NT2/D1 (cell line): Measurements from ENCODE around the gene QSER1.

Source experiments
- DNase-seq: peaks from one replicate; pipeline ENCODE4 v3.0.0-alpha.2; 2011; ENCODE audit warnings: low read depth, low spot score
- H3K27me3 ChIP-seq: 2 replicates; pipeline ENCODE4 v1.6.0; 2011; ENCODE audit warnings: mild to moderate bottlenecking; ENCODE audit not compliant: insufficient read length, insufficient read depth
- H3K36me3 ChIP-seq: 2 replicates; pipeline ENCODE4 v1.6.1; 2011; ENCODE audit warnings: mild to moderate bottlenecking, low read length, mixed read lengths; ENCODE audit not compliant: insufficient read depth, insufficient read length
- H3K4me1 ChIP-seq: 2 replicates; pipeline ENCODE4 v1.5.1; 2011; ENCODE audit not compliant: insufficient read depth, insufficient read length
- H3K4me3 ChIP-seq: 2 replicates; pipeline ENCODE4 v1.5.1; 2011; ENCODE audit warnings: low read depth; ENCODE audit not compliant: insufficient read length
- H3K9ac ChIP-seq: 2 replicates; pipeline ENCODE4 v1.6.0; 2011; ENCODE audit warnings: low read depth; ENCODE audit not compliant: insufficient read length
- H3K9me3 ChIP-seq: 2 replicates; pipeline ENCODE4 v1.5.1; 2011; ENCODE audit warnings: mild to moderate bottlenecking, low read length; ENCODE audit not compliant: insufficient read depth
- SUZ12 ChIP-seq: IDR thresholded peaks from 2 replicates; pipeline ENCODE4 v1.6.1; 2011; ENCODE audit not compliant: insufficient read length, insufficient read depth; ENCODE audit errors: extremely low read depth
- YY1 ChIP-seq: IDR thresholded peaks from 2 replicates; pipeline ENCODE4 v1.6.1; 2011; ENCODE audit not compliant: insufficient read length, insufficient read depth
- ZNF274 ChIP-seq: IDR thresholded peaks from 2 replicates; pipeline ENCODE4 v1.6.1; 2011; ENCODE audit warnings: mild to moderate bottlenecking, low read depth, low read length

The QSER1 gene

DNA sequence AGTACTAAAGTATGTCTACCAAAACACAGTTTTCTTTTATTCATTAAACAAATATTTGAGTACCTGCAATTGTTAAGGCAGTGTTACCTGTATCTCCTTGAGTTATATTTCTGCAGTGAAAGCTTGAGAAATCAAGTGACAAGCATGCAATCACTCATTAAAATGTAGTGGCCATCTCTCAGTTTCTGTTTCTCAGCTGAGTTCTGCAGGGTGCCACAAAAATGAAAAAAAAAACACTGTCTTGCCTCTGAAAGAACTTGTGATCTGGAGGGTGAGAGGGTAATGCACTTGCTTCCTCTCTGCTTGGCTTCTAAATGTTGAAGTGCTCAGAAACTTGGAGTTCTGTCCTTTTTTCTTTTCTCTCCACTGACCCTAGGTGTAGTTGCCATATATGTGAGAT, 6.8 kb downstream of the QSER1 start:
- H3K36me3 ChIP-seq: peaks cover 33% of the 10 kb centered on the region

GRCh38 chr11:32902089-32902665, 9.6 kb downstream of the QSER1 start:
- Histone ChIP-seq H3K9ac (no peak overlapping the region), H3K4me1 (no peaks in the 10 kb centered on the region), H3K27me3 (no peaks in the 10 kb centered on the region), H3K4me3 (no peak overlapping the region), H3K9me3 (no peaks in the 10 kb centered on the region), H3K36me3 (peaks cover 33% of the 10 kb centered on the region)
- TF ChIP-seq SUZ12 (no peak), YY1 (no peak), ZNF274 (no peak)
- DNase-seq: no peak

More for the DNA sequence above, 6.8 kb downstream of the QSER1 start:
- H3K4me1 ChIP-seq: no peaks in the 10 kb centered on the region
- H3K4me3 ChIP-seq: no peak overlapping the region
- H3K27me3 ChIP-seq: no peaks in the 10 kb centered on the region
- no peak for DNase-seq
- no peak for TF ChIP-seq ZNF274
- no peak for TF ChIP-seq SUZ12
- TF ChIP-seq YY1: no peak
- no peak overlapping the region for H3K9ac ChIP-seq
- H3K9me3 ChIP-seq: no peaks in the 10 kb centered on the region

DNA sequence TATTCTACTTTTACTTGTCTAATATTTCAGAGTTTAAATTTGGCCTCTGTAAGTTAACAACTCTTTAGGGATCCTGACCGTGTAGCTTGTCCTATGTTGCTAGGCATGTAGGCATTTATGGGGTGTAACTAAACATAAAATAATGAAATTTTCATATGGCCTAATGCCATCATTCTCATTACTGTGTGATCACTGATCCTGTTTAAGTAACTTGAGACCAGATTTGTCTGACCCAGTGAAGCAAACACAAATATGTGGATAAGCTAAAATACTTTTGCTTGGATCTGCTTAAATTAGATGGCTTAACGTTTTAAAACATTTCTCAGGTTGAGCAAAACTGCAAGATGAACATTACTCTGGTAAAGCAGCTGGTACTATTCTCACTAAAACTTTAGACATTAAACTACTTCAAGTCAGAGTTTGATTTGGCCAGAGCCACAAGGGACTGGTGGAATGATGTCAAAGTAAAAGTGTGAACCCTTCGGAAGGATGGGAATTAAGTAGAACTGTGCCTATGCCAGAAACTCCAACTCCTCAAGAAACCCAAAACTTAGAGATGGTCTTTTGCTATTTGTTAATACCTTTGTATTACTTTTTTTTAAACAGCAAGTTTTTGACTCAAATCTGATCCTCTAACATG, 12.5 kb downstream of the QSER1 start:
- TF ChIP-seq SUZ12 (no peak), ZNF274 (no peak), YY1 (no peak)
- no peaks in the 10 kb centered on the region for H3K27me3 ChIP-seq
- DNase-seq: no peak
- H3K9me3 ChIP-seq: no peaks in the 10 kb centered on the region
- peaks cover 6% of the 10 kb centered on the region for H3K36me3 ChIP-seq
- H3K4me1 ChIP-seq: no peaks in the 10 kb centered on the region
- no peak overlapping the region for H3K9ac ChIP-seq
- no peak overlapping the region for H3K4me3 ChIP-seq

GRCh38 chr11:32908619-32909018, 16.0 kb downstream of the QSER1 start:
- Histone ChIP-seq H3K4me3 (no peak overlapping the region), H3K4me1 (no peaks in the 10 kb centered on the region), H3K9ac (no peak overlapping the region), H3K27me3 (no peaks in the 10 kb centered on the region), H3K36me3 (peaks cover 5% of the 10 kb centered on the region), H3K9me3 (no peaks in the 10 kb centered on the region)
- no peak for TF ChIP-seq YY1
- no peak for TF ChIP-seq ZNF274
- TF ChIP-seq SUZ12: no peak
- no peak for DNase-seq

DNA sequence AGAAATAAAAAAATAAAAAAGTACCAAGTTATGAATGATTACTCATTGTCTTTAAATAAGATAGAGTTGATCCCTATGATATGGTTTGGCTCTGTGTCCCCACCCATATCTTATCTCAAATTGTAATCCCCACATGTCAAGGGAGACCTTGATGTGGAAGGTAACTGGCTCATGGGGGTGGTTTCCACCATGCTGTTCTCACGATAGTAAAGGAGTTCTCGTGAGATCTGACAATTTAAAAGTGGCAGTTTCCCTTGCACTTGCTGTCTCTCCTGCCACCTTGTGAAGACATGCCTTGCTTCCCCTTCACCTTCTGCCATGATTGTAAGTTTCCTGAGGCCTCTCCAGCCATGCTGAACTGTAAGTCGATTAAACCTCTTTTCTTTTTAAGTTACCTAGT, 18.8 kb downstream of the QSER1 start:
- Histone ChIP-seq H3K9ac (no peak overlapping the region), H3K4me3 (no peak overlapping the region), H3K4me1 (no peaks in the 10 kb centered on the region), H3K9me3 (no peaks in the 10 kb centered on the region), H3K27me3 (no peaks in the 10 kb centered on the region), H3K36me3 (peaks cover 5% of the 10 kb centered on the region)
- no peak for DNase-seq
- TF ChIP-seq YY1 (no peak), SUZ12 (no peak), ZNF274 (no peak)

DNA sequence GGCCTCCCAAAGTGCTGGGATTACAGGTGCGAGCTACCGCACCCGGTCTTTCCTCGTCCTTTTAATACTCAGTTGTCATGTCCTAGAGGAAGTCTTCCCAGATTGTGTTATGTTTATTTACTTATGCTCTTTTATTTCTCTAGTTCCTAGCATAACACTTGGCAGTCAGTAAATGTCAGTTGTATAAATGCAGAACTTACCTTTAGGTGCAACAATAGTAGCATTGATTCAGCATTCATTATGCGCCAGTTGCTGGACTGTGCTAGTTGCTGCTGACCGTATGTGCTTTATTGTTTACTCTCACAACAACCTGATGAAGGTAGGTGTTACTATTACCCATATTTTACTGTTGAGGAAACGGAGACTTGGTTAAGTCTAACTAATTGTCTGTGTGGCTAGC, 20.8 kb downstream of the QSER1 start:
- Histone ChIP-seq H3K27me3 (no peaks in the 10 kb centered on the region), H3K4me1 (no peaks in the 10 kb centered on the region), H3K4me3 (no peak overlapping the region), H3K9me3 (no peaks in the 10 kb centered on the region), H3K9ac (no peak overlapping the region), H3K36me3 (peaks cover 5% of the 10 kb centered on the region)
- no peak for TF ChIP-seq YY1
- TF ChIP-seq SUZ12: no peak
- no peak for TF ChIP-seq ZNF274
- no peak for DNase-seq

DNA sequence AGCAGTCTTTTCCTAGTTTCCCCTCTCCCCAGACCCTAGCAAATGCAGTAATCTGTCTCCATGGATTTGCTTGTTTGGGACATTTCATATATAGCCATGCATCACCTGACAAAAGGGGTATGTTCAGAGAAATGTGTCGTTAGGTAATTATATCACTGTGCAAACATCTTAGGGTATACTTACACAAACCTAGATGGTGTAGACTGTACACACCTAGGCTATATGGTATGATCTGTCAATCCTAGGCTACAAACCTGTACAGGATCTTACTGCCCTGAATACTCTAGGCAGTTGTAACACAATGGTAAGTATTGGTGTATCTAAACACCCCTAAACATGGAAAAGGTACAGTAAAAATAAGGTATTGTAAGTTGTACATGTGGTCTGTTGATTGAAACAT, 23.8 kb downstream of the QSER1 start:
- Histone ChIP-seq H3K4me3 (no peak overlapping the region), H3K4me1 (no peaks in the 10 kb centered on the region), H3K27me3 (no peaks in the 10 kb centered on the region), H3K36me3 (peaks cover 11% of the 10 kb centered on the region), H3K9ac (no peak overlapping the region), H3K9me3 (no peaks in the 10 kb centered on the region)
- DNase-seq: no peak
- no peak for TF ChIP-seq SUZ12
- TF ChIP-seq ZNF274: no peak
- no peak for TF ChIP-seq YY1
